Stimulated activated CD8-positive, alpha-beta memory T cell treated with anti-CD3 and anti-CD28 coated beads, Interleukin-2, amount 100 ng/mL, for 48 hours (primary cell): ENCODE results near the gene CTNNAL1.
"Not testable (repeated sequence)": the region's sequence is repeated elsewhere in the genome, so short reads cannot be mapped to it uniquely, and the experiment has no call there.

Source experiments
- DNase-seq, 2 donors: peaks; one replicate each; pipeline ENCODE4 v3.0.0-alpha.2; 2020; ENCODE audit warnings: low read depth in 2 of 2

Gene CTNNAL1

GRCh38 chr9:109012876-109013678, at the start of gene CTNNAL1:
Gene CTNNAL1 (minus strand): TSS chr9:109013499. CDS start chr9:109013442, 57 bp downstream.
- peak; percentile 87 to 88 for DNase-seq

- no peak for DNase-seq
These were observed 49.2 kb upstream of the CTNNAL1 start for GRCh38 chr9:109062543-109062942.

- no peak for DNase-seq
These were observed 46.9 kb upstream of the CTNNAL1 start for GRCh38 chr9:109060191-109060590.

GRCh38 chr9:109053121-109053520, 39.8 kb upstream of the CTNNAL1 start:
- DNase-seq = not testable (repeated sequence)

GRCh38 chr9:109052416-109052815, 39.1 kb upstream of the CTNNAL1 start:
- DNase-seq = no peak

- no peak for DNase-seq
These were observed 38.4 kb upstream of the CTNNAL1 start for GRCh38 chr9:109051733-109052132.

- DNase-seq = no peak
These were observed 37.1 kb upstream of the CTNNAL1 start for GRCh38 chr9:109050444-109050843.

GRCh38 chr9:109048822-109049221, 35.5 kb upstream of the CTNNAL1 start:
- no peak for DNase-seq

GRCh38 chr9:109047259-109047658, 34.0 kb upstream of the CTNNAL1 start:
- no peak for DNase-seq

GRCh38 chr9:109046346-109046745, 33.0 kb upstream of the CTNNAL1 start:
- DNase-seq = no peak

- DNase-seq = no peak
These were observed 30.3 kb upstream of the CTNNAL1 start for GRCh38 chr9:109043578-109043977.

GRCh38 chr9:109040571-109040970, 27.3 kb upstream of the CTNNAL1 start:
- no peak for DNase-seq

- DNase-seq = no peak
These were observed 26.2 kb upstream of the CTNNAL1 start for GRCh38 chr9:109039539-109039938.

- no peak for DNase-seq
These were observed 24.8 kb upstream of the CTNNAL1 start for GRCh38 chr9:109037946-109038715.

- no peak for DNase-seq
These were observed 23.7 kb upstream of the CTNNAL1 start for GRCh38 chr9:109036744-109037680.

GRCh38 chr9:109035684-109036423, 22.6 kb upstream of the CTNNAL1 start:
- DNase-seq = no peak

GRCh38 chr9:109033941-109034700, 20.8 kb upstream of the CTNNAL1 start:
- DNase-seq = no peak

- no peak for DNase-seq
These were observed 17.9 kb upstream of the CTNNAL1 start for GRCh38 chr9:109031241-109031640.

GRCh38 chr9:109030426-109030825, 17.1 kb upstream of the CTNNAL1 start:
- DNase-seq = no peak

GRCh38 chr9:109028457-109028856, 15.2 kb upstream of the CTNNAL1 start:
- no peak for DNase-seq
